IMR-90 (cell line): ENCODE data around the gene POU2F2. TPM values are rescaled to one million over a fixed set of nuclear protein-coding genes. Genes with fewer than 3 reads are reported as not detected.
A peak's percentile ranks its signal among the peaks of the same experiment; 100 is the strongest.

Experiments
- ATAC-seq: fragments of 200-7000 bp; cut with Tn5 transposase; 2 replicates; pipeline ENCODE4 v1.9.1; 2020; ENCODE audit warnings: low read depth, mild to moderate bottlenecking, moderate library complexity
- BruUV-seq: library from RNA; stranded (reverse); fragments of 400-500 nt; replicated peaks from 2 replicates; lab custom pipeline; 2021; lab: Mats Ljungman, UMichigan
- CTCF ChIA-PET: fragments of 300-600 bp; formaldehyde crosslinking; extraction: SDS; loops from one replicate; lab custom pipeline; 2021; ENCODE audit warnings: antibody characterized with exemption; lab: Yijun Ruan, JAX
- POLR2A ChIA-PET: fragments of 300-600 bp; sonication (Branson Sonifier 250); formaldehyde crosslinking; loops from one replicate; lab custom pipeline; 2022; ENCODE audit warnings: antibody characterized with exemption; ENCODE audit not compliant: unreplicated experiment; lab: Charles Lee
- DNase-seq: peaks from one replicate; pipeline ENCODE4 v3.0.0; 2013
- H2AFZ ChIP-seq: replicated peaks from 2 replicates; pipeline ENCODE3; 2013; ENCODE audit warnings: low read length, mild to moderate bottlenecking; ENCODE audit not compliant: poor library complexity
- H2AK5ac ChIP-seq: 2 replicates; pipeline ENCODE4 v1.6.1; 2013; ENCODE audit warnings: low read depth, low read length, inconsistent platforms
- H2AK9ac ChIP-seq: replicated peaks from 2 replicates; pipeline ENCODE3; 2013; ENCODE audit warnings: mild to moderate bottlenecking, low read depth, low read length, moderate library complexity; ENCODE audit not compliant: poor library complexity
- H2BK120ac ChIP-seq: 2 replicates; pipeline ENCODE4 v1.6.1; 2013; ENCODE audit warnings: low read depth, low read length, inconsistent platforms
- H2BK15ac ChIP-seq: 3 replicates; pipeline ENCODE4 v1.6.1; 2013; ENCODE audit warnings: low read depth, low read length, inconsistent platforms
- H2BK20ac ChIP-seq: 2 replicates; pipeline ENCODE4 v1.6.1; 2013; ENCODE audit warnings: low read depth, mild to moderate bottlenecking, inconsistent platforms, low read length, moderate library complexity
- H2BK5ac ChIP-seq: 2 replicates; pipeline ENCODE4 v1.6.1; 2013; ENCODE audit warnings: mild to moderate bottlenecking, low read depth, low read length, inconsistent platforms; ENCODE audit not compliant: poor library complexity, severe bottlenecking
- H3K14ac ChIP-seq: replicated peaks from 2 replicates; pipeline ENCODE4 v1.6.1; 2013; ENCODE audit warnings: low read depth, low read length, inconsistent platforms
- H3K18ac ChIP-seq: 2 replicates; pipeline ENCODE4 v1.6.1; 2013; ENCODE audit warnings: low read depth, low read length, control low read depth
- H3K23ac ChIP-seq: 2 replicates; pipeline ENCODE4 v1.6.1; 2013; ENCODE audit warnings: low read depth, low read length, inconsistent platforms
- H3K27ac ChIP-seq: 2 replicates; pipeline ENCODE4 v1.5.1; 2013; ENCODE audit warnings: mild to moderate bottlenecking, control low read depth, low read length; ENCODE audit not compliant: insufficient read depth
- H3K27me3 ChIP-seq: 2 replicates; pipeline ENCODE4 v1.6.1; 2013; ENCODE audit warnings: low read length; ENCODE audit not compliant: control insufficient read depth, insufficient read depth
- H3K36me3 ChIP-seq: 2 replicates; pipeline ENCODE4 v1.6.1; 2013; ENCODE audit warnings: low read length, mixed read lengths; ENCODE audit not compliant: control insufficient read depth, insufficient read depth
- H3K4ac ChIP-seq: 2 replicates; pipeline ENCODE4 v1.6.1; 2013; ENCODE audit warnings: low read depth, low read length, inconsistent platforms
- H3K4me1 ChIP-seq: 2 replicates; pipeline ENCODE4 v1.6.1; 2013; ENCODE audit warnings: low read length, mixed read lengths; ENCODE audit not compliant: control insufficient read depth, insufficient read depth
- H3K4me2 ChIP-seq: 2 replicates; pipeline ENCODE4 v1.6.1; 2013; ENCODE audit warnings: low read depth, mild to moderate bottlenecking, control low read depth, low read length, moderate library complexity
- H3K4me3 ChIP-seq: 2 replicates; pipeline ENCODE4 v1.5.1; 2013; ENCODE audit warnings: low read depth, mild to moderate bottlenecking, control low read depth, low read length, moderate library complexity; ENCODE audit not compliant: insufficient read depth
- H3K56ac ChIP-seq: 2 replicates; pipeline ENCODE4 v1.6.1; 2013; ENCODE audit warnings: low read length, inconsistent platforms; ENCODE audit not compliant: insufficient read depth; ENCODE audit errors: extremely low read depth
- H3K79me1 ChIP-seq, 2 experiments: 2 replicates each; pipeline ENCODE4 v1.6.1; 2013; ENCODE audit warnings: low read length in 2 of 2, inconsistent platforms in 1 of 2, low read depth in 1 of 2
- H3K9ac ChIP-seq: 2 replicates; pipeline ENCODE4 v1.6.1; 2013; ENCODE audit warnings: low read depth, low read length, control low read depth
- H3K9me1 ChIP-seq: 2 replicates; pipeline ENCODE4 v1.6.1; 2013; ENCODE audit warnings: low read length, inconsistent platforms; ENCODE audit not compliant: insufficient read depth
- H3K9me3 ChIP-seq: 2 replicates; pipeline ENCODE4 v1.6.1; 2013; ENCODE audit warnings: low read length; ENCODE audit not compliant: control insufficient read depth, insufficient read depth
- H4K20me1 ChIP-seq: 2 replicates; pipeline ENCODE4 v1.6.1; 2013; ENCODE audit warnings: low read length, inconsistent platforms; ENCODE audit not compliant: insufficient read depth
- H4K5ac ChIP-seq: 2 replicates; pipeline ENCODE4 v1.6.1; 2013; ENCODE audit warnings: mild to moderate bottlenecking, low read depth, low read length, control low read depth
- H4K8ac ChIP-seq, 2 experiments: 2 replicates each; pipeline ENCODE4 v1.6.1; 2013; ENCODE audit warnings: low read depth in 2 of 2, low read length in 2 of 2, control low read depth in 1 of 2, inconsistent platforms in 1 of 2
- H4K91ac ChIP-seq: 2 replicates; pipeline ENCODE4 v1.6.1; 2013; ENCODE audit warnings: low read depth, low read length, inconsistent platforms; ENCODE audit not compliant: insufficient read depth
- BHLHE40 ChIP-seq: fragments of 150-350 bp; IDR thresholded peaks from 2 replicates; pipeline ENCODE4 v1.6.1; 2016; ENCODE audit warnings: mild to moderate bottlenecking, low read depth, low read length
- CEBPB ChIP-seq: IDR thresholded peaks from 2 replicates; pipeline ENCODE4 v1.6.1; 2012; ENCODE audit warnings: low read depth, low read length, improper control_type of control experiment
- CHD1 ChIP-seq: IDR thresholded peaks from 2 replicates; pipeline ENCODE4 v1.6.1; 2012; ENCODE audit warnings: low read depth, low read length, improper control_type of control experiment
- FOS ChIP-seq: fragments of 150-350 bp; IDR thresholded peaks from 2 replicates; pipeline ENCODE4 v1.6.1; 2016; ENCODE audit warnings: low read depth, low read length
- MAFK ChIP-seq: IDR thresholded peaks from 2 replicates; pipeline ENCODE4 v1.6.1; 2012; ENCODE audit warnings: low read depth, low read length, improper control_type of control experiment
- MAZ ChIP-seq: IDR thresholded peaks from 2 replicates; pipeline ENCODE4 v1.6.1; 2012; ENCODE audit warnings: low read depth, mild to moderate bottlenecking, low read length, improper control_type of control experiment, moderate library complexity, borderline replicate concordance
- MXI1 ChIP-seq: IDR thresholded peaks from 2 replicates; pipeline ENCODE4 v1.6.1; 2012; ENCODE audit warnings: low read depth, mild to moderate bottlenecking, low read length, moderate library complexity, borderline replicate concordance
- NFE2L2 ChIP-seq: fragments of 150-350 bp; IDR thresholded peaks from 2 replicates; pipeline ENCODE4 v1.6.1; 2016; ENCODE audit warnings: low read depth, mild to moderate bottlenecking, low read length
- POLR2A ChIP-seq: IDR thresholded peaks from 2 replicates; pipeline ENCODE4 v1.6.1; 2012; ENCODE audit warnings: mild to moderate bottlenecking, low read depth, low read length
- RAD21 ChIP-seq: IDR thresholded peaks from 2 replicates; pipeline ENCODE4 v1.6.1; 2012; ENCODE audit warnings: low read length, improper control_type of control experiment
- RCOR1 ChIP-seq: IDR thresholded peaks from 2 replicates; pipeline ENCODE4 v1.6.1; 2012; ENCODE audit warnings: mild to moderate bottlenecking, low read length, improper control_type of control experiment; ENCODE audit not compliant: insufficient replicate concordance
- RFX5 ChIP-seq: IDR thresholded peaks from 2 replicates; pipeline ENCODE4 v1.8.0; 2012; ENCODE audit warnings: low read depth, mild to moderate bottlenecking, low read length, moderate library complexity
- SMC3 ChIP-seq: fragments of 150-350 bp; IDR thresholded peaks from 2 replicates; pipeline ENCODE4 v1.6.1; 2016; ENCODE audit warnings: low read depth, mild to moderate bottlenecking, antibody characterized with exemption, low read length, moderate library complexity
- WGBS, 2 experiments: methylation state at CpG; one replicate each; pipeline versions ENCODE4 v1.1.5 to v1.1.7; 2013; ENCODE audit warnings: missing lambda C conversion rate in 2 of 2; ENCODE audit not compliant: insufficient read length in 1 of 2; ENCODE audit errors: extremely low coverage in 2 of 2; 5-methylcytosine and 5-hydroxymethylcytosine counted together
- dilution Hi-C: fragments of 300-500 bp; cut with HindIII; formaldehyde crosslinking; loops from one replicate; pipeline ENCODE4 v1.14.3; 2018; ENCODE audit warnings: low sequenced_read_pairs; ENCODE audit not compliant: unreplicated experiment
- in situ Hi-C: fragments of 300-500 bp; cut with MboI; formaldehyde crosslinking; loops from 3 replicates; pipeline ENCODE4 v1.14.3; 2019; ENCODE audit warnings: low sequenced_read_pairs, inconsistent platforms, mixed read lengths
- intact Hi-C: fragments of 100-400 bp; cut with micrococcal nuclease; formaldehyde crosslinking; loops from 2 replicates; pipeline ENCODE4 v1.10.0; 2022
- polyA plus RNA-seq, 3 experiments: library from polyadenylated mRNA; depleted of rRNA; stranded (reverse); fragments of >200 nt; gene quantifications; 2 replicates each; pipeline ENCODE4 v1.2.3, GENCODE V29; 2012; ENCODE audit warnings: low replicate concordance in 1 of 3
- total RNA-seq: library from RNA; depleted of rRNA; stranded (reverse); fragments of >200 nt; gene quantifications from 2 replicates; pipeline ENCODE4 v1.2.3, GENCODE V29; 2012
- TF ChIP-seq, protein P1 (sequence below): fragments of 150-350 bp; IDR thresholded peaks from 2 replicates; pipeline ENCODE4 v1.6.1; 2016; ENCODE audit warnings: low read depth, mild to moderate bottlenecking, low read length, moderate library complexity, borderline replicate concordance
- TF ChIP-seq, protein P2 (sequence below): conservative IDR thresholded peaks from 2 replicates; pipeline ENCODE4 v1.5.1; 2012; ENCODE audit warnings: mild to moderate bottlenecking, low read depth, low read length, improper control_type of control experiment

The POU2F2 gene
- total and polyA plus RNA-seq, 2 of the 4 experiments (the other 2 are of a cell fraction) = 0.54 to 5.0 TPM

DNA sequence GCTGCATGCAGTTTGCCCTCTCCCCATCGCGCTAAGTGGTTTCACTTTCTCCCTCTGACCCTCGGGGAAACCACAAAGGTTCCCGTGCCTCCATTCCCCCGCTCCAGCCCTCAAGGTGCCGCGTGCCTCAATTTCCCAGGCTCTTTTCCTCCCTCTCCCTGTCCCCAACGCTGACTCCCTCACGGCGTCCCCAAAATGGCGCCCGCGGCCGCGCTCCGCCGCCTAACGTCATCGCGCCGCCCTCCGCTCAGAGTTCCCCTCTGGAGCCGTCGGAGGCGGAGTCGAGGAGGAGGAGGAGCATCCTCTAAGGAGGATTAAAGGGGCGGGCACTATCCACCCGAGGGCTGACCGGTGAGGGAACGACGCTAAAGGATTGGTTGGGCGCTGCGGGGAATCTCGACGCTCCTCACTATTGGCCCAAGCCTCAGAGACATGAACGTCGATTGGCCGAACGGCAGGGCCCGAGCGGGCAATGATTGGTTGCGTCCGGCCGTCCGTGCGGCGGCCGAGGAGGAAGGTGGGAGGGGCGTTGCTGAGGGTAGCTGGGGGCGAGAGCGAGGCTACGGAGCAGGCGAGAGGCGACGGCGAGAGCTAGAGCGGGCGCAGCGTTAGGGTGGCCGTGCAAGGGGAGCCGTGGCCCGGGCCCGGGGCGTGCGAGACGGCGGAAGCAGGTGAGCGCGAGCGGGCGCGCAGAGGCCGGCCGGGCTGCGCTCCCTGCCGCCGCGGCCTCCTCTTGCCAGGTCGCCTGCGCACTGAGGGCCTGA lies 56.4 kb downstream of the POU2F2 start, which contains the start of gene ZNF574:
TSS of gene ZNF574 (plus strand) at position 551 of the 764 bp plus-strand sequence. CDS start 2,441 bp downstream, outside the sequence.
- Histone ChIP-seq H3K56ac (peak within 1 kb of the TSS; percentile 90), H4K91ac (peak within 1 kb of the TSS; percentile 98), H3K4me3 (peak within 1 kb of the TSS; percentile 75), H4K5ac (peak within 1 kb of the TSS; percentile 98), H2AK5ac (peak within 1 kb of the TSS; percentile 95), H3K79me1 (peaks cover 12 to 56% of the 10 kb centered on the region in 2 experiments), H2AK9ac (peak within 1 kb of the TSS; percentile 98), H3K9me1 (peaks cover 25% of the 10 kb centered on the region), H3K9ac (peak within 1 kb of the TSS; percentile 95), H3K4me2 (peak within 1 kb of the TSS; percentile 86), H3K27ac (peak within 1 kb of the TSS; percentile 92), H3K27me3 (peaks cover 4% of the 10 kb centered on the region), H3K14ac (peak within 1 kb of the TSS; percentile 100), H2BK5ac (peak within 1 kb of the TSS; percentile 86), H4K8ac (peak within 1 kb of the TSS; percentile 99 to 100), H3K9me3 (no peaks in the 10 kb centered on the region), H4K20me1 (peaks cover 41% of the 10 kb centered on the region), H3K18ac (peak within 1 kb of the TSS; percentile 90), H3K36me3 (peaks cover 23% of the 10 kb centered on the region), H2AFZ (peak within 1 kb of the TSS; percentile 94), H2BK20ac (no peak within 1 kb of the TSS), H2BK15ac (no peak within 1 kb of the TSS), H3K4ac (peak within 1 kb of the TSS; percentile 99), H2BK120ac (peak within 1 kb of the TSS; percentile 66), H3K4me1 (peaks cover 9% of the 10 kb centered on the region), H3K23ac (peak within 1 kb of the TSS; percentile 99)
- intact Hi-C loops = no loop called here
- no TSS peak for BruUV-seq
- dilution Hi-C loops = no loop called here
- in situ Hi-C loops = no loop called here
- ATAC-seq = peak; percentile 98
- ChIA-PET CTCF (no interaction called here), POLR2A (no interaction called here)
- 0% methylated on average over 19 of the region's 80 CpGs; no CpG with 5 or more reads in 1 of the 2 experiments for WGBS, 2 experiments
- DNase-seq = peak; percentile 99
- TF ChIP-seq, protein P1, sequence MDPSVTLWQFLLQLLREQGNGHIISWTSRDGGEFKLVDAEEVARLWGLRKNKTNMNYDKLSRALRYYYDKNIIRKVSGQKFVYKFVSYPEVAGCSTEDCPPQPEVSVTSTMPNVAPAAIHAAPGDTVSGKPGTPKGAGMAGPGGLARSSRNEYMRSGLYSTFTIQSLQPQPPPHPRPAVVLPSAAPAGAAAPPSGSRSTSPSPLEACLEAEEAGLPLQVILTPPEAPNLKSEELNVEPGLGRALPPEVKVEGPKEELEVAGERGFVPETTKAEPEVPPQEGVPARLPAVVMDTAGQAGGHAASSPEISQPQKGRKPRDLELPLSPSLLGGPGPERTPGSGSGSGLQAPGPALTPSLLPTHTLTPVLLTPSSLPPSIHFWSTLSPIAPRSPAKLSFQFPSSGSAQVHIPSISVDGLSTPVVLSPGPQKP = no peak
- TF ChIP-seq CEBPB (no peak), RAD21 (no peak), CHD1 (no peak), MXI1 (peak; percentile 69), RCOR1 (no peak), FOS (peak; percentile 46; the same call in 1 of the 2 replicates), MAFK (no peak), SMC3 (no peak), RFX5 (peak; percentile 82), BHLHE40 (no peak), MAZ (peak; percentile 90), NFE2L2 (no peak), POLR2A (peak; percentile 97)
- TF ChIP-seq, protein P2, sequence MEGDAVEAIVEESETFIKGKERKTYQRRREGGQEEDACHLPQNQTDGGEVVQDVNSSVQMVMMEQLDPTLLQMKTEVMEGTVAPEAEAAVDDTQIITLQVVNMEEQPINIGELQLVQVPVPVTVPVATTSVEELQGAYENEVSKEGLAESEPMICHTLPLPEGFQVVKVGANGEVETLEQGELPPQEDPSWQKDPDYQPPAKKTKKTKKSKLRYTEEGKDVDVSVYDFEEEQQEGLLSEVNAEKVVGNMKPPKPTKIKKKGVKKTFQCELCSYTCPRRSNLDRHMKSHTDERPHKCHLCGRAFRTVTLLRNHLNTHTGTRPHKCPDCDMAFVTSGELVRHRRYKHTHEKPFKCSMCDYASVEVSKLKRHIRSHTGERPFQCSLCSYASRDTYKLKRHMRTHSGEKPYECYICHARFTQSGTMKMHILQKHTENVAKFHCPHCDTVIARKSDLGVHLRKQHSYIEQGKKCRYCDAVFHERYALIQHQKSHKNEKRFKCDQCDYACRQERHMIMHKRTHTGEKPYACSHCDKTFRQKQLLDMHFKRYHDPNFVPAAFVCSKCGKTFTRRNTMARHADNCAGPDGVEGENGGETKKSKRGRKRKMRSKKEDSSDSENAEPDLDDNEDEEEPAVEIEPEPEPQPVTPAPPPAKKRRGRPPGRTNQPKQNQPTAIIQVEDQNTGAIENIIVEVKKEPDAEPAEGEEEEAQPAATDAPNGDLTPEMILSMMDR = no peak
